OCI-LY1 (cell line): Measurements from ENCODE around the gene DUSP3.

Experiments used
- CTCF ChIP-seq: fragments of 200-600 bp; sonication (generic), shearing (Covaris generic); IDR thresholded peaks from 2 replicates; pipeline ENCODE4 v1.5.1; 2017; ENCODE audit warnings: mild to moderate bottlenecking, antibody characterized with exemption, low read length, moderate library complexity, mixed read lengths
- EZH2 ChIP-seq: fragments of 200-600 bp; sonication (generic), shearing (Covaris generic); IDR thresholded peaks from 2 replicates; pipeline ENCODE4 v1.8.0; 2017; ENCODE audit warnings: borderline replicate concordance, mixed run types, mild to moderate bottlenecking, antibody characterized with exemption, low read length, moderate library complexity, mixed read lengths

- TF ChIP-seq CTCF (no peak), EZH2 (no peak)
These were observed 46.8 kb upstream of the DUSP3 start for GRCh38 chr17:43825567-43825966.
